Activated CD8-positive, alpha-beta memory T cell treated with anti-CD3 and anti-CD28 coated beads for 48 hours (primary cell): Measurements from ENCODE around the gene EVI5L.
A peak's percentile ranks its signal among the peaks of the same experiment; 100 is the strongest.

Experiments used
- DNase-seq, 3 experiments: peaks; one replicate each; pipeline ENCODE4 v3.0.0-alpha.2; 2020; ENCODE audit warnings: low read depth in 2 of 3, low spot score in 2 of 3

Gene EVI5L

DNA sequence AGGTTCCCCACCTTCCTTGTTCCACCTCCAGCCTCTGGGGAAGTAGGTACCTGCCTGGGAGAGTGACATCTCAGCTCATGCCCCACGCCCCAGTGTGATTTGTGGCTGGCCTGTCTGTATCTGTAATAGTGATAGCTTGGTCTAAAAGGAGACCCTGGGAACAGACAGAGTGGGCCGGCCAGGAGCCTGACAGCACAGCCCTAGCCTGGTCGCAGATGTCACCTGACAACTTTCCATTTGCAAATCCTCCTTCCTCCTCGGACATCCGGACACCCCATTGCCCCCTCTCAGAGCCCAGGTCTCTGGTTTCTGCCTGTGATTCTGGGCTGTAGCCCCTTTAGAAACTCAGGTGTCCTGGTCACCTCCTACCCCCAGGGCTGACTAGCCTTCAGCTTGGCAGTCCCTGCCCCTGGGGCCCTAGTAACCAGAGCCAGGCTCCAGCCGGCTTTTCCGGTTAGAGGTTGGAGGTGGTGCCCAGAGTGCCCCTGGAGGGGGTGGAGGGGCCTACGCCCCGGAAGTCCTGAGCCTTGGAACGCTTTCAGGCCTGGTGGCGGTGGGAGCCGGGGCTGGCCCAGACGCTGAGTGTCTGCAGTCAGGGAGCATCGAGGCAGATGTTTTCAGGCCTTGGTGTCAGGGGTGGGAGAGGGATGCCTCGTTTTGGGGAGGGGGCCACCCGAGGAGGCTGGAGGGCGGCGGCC is 64.7 kb downstream of the EVI5L start:
- DNase-seq, result no peak

DNA sequence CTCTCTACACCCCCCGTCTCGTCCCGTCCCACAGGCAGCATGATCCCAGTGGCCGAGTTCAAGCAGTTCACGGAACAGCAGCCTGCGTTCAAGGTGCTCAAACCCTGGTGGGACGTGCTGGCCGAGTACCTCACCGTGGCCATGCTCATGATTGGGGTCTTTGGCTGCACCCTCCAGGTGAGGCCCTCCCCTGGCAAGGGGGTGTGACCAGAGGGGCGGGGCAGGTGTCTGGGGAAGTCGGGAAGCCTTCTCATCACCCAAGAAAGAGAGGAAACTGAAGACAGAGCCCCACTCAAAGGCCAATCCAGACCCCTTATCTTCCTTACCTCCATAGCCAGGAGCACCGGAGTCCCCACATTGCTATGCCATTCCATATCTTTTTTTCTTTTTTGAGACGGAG is 65.5 kb downstream of the EVI5L start:
- no peak for DNase-seq

DNA sequence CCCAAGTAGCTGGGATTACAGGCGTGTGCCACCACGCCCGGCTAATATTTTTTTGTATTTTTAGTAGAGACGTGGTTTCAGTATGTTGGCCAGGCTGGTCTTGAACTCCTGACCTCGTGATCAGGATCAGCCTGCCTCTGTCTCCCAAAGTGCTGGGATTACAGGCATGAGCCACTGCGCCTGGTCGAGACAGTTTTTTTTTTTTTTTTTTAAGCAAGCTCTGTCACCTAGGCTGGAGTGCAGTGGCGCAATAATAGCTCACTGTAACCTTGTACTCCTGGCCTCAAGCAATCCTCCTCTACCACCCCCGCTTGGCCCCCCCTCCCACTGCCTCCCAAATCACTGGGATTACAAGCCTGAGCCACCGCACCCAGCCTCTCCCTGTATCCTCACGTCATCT is 67.3 kb downstream of the EVI5L start:
- no peak for DNase-seq

DNA sequence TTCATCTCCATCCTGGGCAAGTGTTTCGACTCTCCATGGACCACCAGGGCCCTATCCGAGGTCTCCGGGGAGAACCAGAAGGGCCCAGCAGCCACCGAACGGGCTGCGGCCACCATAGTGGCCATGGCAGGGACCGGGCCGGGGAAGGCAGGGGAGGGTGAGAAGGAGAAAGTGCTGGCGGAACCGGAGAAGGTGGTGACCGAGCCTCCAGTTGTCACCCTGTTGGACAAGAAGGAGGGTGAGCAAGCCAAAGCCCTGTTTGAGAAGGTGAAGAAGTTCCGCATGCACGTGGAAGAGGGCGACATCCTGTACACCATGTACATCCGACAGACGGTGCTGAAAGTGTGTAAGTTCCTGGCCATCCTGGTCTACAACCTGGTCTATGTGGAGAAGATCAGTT is 68.9 kb downstream of the EVI5L start:
- DNase-seq, result no peak

DNA sequence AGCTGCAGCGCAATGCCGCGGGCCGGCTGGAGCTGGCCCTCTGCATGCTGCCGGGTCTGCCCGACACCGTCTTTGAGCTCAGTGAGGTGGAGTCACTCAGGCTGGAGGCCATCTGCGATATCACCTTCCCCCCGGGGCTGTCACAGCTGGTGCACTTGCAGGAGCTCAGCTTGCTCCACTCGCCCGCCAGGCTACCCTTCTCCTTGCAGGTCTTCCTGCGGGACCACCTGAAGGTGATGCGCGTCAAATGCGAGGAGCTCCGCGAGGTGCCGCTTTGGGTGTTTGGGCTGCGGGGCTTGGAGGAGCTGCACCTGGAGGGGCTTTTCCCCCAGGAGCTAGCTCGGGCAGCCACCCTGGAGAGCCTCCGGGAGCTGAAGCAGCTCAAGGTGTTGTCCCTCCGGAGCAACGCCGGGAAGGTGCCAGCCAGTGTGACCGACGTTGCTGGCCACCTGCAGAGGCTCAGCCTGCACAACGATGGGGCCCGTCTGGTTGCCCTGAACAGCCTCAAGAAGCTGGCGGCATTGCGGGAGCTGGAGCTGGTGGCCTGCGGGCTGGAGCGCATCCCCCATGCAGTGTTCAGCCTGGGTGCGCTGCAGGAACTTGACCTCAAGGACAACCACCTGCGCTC is 69.8 kb downstream of the EVI5L start:
- no peak for DNase-seq

DNA sequence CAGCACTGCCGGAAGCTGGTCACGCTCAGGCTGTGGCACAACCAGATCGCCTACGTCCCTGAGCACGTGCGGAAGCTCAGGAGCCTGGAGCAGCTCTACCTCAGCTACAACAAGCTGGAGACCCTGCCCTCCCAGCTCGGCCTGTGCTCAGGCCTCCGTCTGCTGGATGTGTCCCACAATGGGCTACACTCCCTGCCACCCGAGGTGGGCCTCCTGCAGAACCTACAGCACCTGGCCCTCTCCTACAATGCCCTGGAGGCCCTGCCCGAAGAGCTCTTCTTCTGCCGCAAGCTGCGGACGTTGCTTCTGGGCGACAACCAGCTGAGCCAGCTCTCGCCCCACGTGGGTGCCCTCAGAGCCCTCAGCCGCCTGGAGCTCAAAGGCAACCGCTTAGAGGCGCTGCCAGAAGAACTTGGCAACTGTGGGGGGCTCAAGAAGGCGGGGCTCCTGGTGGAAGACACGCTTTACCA is 70.4 kb downstream of the EVI5L start:
- DNase-seq, result no peak

DNA sequence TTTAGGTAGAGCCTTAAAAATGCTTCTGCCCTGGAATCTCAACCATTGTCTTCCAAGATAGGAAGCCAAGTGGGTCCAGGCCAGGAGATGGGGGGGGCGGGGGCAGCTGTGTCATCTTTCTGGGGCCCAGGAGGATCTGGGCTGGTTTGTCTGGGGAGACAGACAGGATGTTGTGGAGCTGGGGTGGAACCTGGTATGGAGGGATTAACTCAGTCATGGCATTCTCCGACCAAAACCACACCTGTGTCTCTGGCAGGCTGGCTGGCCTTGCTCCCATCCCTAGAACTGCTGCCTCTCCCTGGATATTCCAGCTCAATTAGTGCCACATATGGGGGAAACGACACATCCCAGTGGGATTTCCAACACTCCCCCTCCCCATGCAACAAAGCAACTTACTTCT is 70.9 kb downstream of the EVI5L start:
- no peak for DNase-seq

DNA sequence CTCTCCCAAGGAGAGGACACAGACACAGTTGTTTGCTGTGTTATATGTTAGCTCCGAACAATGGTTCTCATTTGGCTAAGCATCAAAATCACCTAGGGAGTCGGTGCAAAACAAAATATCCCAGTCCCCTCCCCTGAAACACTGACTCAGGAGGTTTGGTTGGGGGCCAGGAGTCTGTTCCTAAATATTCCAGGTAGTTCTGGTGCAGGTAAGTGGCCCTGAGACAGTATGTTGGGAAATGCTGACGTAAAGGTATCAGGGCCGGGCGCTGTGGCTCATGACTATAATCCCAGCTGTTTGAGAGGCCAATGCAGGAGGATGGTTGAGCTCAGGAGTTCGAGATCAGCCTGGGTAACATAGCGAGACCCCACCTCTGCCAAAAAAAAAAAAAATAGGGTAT is 71.3 kb downstream of the EVI5L start:
- no peak for DNase-seq

DNA sequence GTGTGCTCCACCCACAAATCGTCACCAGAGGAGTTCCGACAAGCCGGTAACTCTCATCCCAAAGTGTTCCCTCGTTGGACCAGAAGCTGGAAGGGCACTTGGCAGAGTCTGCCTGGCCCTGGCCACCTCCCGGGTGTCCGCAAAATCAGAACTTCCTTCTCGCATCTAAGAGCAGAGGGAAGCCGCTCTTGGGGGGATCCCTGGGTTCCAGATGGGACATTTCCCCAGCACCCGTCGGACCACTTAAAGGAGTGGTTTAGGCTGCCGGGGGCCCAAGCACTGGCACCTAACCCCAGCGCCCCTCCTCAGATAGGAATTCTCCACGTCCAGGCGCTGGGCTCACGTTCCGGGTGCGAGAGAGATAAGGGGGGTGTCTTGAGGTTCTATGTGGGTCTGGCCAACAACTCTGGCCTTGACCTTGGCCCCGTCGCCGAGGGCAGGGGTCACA is 72.8 kb downstream of the EVI5L start:
- DNase-seq, result no peak

DNA sequence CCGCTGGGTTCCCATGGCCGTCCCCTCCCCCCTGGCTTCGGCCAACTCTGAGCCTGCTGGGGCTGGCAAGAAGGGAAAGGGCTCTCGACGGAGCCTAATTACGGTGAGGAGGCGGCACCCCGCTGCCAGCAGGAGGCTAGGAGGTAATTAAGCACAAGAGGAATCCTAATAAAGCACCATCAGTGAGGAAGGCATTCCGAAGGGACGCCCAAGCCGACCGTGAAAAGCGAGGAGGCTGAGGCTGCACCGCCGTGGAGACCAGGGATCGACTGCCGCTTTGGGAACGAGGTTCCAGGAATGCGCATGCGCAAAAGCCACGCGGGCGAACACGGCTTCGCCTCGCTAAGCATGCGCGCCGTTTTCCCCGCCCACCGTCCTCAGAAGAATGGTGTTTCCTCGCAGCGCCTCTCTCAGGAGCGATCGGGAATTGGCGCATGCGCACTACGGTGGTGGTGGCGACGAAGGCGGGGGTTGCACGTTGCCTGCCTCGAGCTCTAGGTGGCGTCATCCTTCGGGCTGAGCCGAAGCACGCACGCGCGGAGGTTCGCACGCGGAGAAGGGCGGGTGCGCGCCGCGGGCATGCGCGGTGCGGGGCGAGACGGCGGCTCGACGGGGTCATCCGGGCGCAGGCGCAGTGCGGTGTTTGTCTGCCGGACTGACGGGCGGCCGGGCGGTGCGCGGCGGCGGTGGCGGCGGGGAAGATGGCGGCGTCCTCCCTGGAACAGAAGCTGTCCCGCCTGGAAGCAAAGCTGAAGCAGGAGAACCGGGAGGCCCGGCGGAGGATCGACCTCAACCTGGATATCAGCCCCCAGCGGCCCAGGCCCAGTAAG is 73.4 kb downstream of the EVI5L start, which contains the start of gene MAP2K7:
TSS of gene MAP2K7 (plus strand) at position 634 of the 830 bp plus-strand sequence. CDS start at position 702, 68 bp downstream.
- DNase-seq, result peak; percentile 100

DNA sequence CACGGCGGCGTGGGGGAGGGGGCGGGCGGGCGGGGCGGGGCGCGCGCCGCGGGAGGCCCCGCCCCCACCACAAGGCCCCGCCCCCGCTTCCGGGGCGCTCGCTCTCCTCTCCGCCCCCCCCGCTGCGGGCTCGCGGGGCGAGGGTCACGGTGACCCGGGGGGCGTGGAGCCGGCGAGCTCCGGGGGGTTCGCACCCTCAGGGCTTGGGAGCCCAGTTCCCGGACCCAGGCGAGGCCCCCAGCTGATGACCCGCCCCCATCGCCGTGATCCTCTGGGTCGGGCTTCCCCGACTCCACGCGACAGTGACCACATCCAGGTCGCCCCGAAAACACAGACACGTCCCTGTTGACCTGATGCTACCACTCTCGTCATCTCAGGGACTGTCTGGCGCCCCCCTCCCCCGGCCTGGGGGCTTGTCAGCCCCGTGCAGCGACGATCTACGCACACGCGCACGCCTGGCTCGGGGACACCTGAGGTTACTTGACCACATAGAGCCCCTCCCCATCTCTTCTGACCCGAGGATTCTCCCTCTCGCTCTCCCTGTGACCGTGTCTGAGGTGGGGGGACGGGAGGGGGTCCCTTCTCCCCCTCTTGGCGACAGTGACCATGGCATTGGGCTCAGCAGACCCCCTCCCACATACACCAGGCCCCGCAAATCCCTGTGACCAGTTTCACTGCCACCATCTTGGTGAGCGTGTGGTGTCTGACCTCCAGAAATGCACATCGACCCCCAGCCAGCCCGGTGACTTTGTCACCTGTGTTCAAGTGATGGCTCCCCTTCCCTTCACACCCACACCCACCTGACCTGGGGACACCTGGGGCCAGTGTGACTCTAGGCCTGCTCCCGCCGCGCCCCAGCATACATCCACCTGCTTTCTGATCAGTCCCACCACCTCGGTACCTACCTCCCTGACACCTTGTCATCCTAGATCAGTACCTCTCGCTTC is 74.3 kb downstream of the EVI5L start:
- peak in 1 of 3 experiments; percentile 58 for DNase-seq

DNA sequence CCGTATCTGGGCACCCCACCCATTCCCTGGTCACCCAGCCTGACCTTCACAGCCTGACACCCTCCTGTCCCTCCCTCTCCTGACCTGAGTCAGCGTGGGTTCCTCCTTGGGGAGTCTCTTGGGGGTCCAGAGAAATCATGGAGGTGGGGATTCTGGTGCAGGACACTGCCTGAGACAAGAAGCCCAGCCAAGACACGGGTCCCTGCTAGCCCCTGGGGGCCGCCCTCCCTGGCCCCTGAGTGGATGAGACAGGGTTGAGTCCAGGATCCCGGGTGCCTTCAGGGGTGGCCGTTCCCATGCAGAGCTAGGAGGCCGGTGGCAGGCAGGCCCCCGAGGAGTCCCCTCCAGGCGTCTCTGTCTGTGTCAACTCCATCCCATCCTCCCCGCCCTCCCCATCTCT is 75.2 kb downstream of the EVI5L start:
- no peak for DNase-seq

DNA sequence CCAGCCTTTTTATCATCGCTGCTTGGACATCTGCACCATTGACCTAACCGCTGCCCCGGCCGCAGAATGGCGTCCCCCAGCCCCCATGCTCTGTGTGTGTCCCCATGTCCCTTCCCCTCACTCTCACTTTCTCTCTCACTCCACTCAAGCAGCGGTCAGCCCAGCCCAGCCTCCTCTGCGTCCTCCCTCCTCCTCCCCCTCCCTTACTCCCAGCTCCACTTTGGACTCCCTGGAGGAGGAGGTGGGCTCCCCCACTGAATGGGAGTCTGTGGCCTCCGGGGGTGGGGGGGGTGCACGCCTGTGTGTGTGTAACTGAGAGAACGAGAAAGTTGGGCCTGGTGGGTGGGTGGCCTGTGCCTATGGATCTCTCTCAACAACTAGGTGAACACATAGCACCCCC is 75.8 kb downstream of the EVI5L start:
- no peak for DNase-seq

DNA sequence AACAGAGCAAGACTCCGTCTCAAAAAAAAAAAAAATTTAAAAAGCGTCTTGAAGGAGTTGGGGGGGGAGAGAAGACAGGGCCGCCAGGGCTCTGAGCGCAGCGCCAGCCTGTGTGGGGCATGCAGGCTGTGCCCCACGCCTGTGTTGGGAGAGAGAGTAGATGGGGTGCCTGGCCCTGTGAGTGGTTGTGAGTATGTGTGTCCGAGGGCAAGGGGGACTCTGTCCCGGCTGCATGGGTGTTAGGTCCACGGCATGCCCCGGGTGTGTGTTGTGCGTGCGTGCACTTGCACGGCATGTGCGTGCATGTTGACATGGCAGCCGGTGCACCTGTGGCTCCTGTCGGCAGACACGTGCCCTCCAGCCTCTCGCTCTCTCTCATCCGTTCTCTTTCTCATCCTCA is 77.1 kb downstream of the EVI5L start:
- no peak for DNase-seq

DNA sequence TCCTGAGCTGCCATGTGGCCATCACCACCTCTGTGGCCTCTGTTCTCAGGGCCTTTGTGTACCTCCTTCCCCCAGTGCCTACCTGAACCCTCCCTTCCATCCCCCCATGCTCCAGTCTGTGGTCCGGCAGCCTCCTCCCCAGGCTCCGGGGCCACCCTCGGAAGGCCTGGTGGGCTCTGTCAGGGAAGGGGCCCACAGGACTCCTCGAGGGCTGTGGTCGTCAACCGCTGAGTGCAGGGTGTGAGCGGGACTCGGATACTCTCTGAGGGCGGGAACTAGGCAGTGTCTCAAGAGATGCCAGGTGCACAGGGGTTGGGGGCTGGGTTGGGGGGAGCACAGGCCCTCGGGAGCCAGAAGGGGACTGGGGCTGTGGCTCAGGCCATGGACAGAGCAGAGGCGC is 77.5 kb downstream of the EVI5L start:
- no peak for DNase-seq

DNA sequence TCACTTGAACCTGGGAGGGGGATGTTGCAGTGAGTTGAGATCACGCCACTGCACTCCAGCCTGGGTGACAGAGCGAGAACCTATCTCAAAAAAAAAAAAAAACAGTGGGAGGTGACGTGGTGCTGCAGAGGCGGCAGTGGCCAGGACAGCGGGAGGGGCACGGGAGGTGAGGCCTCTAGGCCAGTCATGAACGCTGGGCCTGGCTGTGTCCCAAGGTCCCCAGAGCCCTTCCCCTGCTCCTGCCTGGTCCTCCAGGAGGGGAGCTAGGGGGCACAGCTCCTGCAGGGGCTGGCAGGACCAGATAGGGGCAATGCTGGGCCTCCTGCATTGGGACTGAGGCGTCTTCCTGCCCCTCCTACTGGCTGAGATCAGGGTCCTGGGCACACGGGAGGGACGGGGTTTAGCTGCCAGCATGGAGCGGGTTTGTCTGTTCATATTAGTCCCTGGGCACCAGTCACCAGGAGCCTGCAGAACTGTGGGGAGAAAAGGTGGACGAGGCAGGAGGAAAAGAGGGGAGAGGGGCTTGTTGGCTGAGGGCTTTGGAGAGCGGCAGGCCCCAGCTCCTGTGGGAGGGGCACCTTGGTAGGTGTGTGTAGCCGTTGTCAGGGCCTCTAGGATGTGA is 78.2 kb downstream of the EVI5L start:
- no peak for DNase-seq

DNA sequence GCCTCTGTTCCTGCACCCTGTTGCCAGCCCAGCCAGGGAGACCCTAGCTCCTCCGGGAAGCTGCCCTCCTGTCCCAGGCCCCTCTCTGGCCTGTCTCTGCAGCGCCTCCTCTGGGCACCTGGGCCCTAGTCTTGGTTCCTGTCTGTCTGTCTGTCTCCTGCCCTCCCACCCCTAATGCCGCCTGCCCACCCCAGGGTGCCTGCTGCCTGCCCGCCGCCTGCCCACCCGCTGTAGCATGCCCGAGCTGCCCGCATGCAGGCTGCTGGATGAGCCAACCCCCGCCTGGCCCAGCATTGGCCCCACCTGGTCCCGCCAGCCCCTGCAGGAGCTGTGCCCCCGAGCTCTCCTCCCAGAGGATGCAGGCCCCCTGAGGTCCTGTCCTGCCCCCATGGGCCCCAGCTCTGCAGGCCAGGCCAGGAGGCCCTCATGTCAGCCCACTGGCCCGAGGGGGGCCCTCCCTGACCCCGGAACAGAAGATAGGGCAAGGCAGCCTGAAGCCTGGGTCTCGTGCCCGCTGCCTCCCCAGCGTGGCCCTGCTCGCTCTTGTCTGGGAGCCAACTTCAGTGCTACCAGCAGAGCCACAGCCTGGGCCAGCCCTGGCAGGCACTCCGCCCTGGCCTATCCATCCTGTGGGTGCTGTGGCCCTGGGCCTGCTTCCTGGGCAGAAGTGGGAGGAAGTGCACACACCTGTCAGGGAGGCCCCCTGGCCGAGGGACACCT is 78.9 kb downstream of the EVI5L start:
- no peak for DNase-seq

DNA sequence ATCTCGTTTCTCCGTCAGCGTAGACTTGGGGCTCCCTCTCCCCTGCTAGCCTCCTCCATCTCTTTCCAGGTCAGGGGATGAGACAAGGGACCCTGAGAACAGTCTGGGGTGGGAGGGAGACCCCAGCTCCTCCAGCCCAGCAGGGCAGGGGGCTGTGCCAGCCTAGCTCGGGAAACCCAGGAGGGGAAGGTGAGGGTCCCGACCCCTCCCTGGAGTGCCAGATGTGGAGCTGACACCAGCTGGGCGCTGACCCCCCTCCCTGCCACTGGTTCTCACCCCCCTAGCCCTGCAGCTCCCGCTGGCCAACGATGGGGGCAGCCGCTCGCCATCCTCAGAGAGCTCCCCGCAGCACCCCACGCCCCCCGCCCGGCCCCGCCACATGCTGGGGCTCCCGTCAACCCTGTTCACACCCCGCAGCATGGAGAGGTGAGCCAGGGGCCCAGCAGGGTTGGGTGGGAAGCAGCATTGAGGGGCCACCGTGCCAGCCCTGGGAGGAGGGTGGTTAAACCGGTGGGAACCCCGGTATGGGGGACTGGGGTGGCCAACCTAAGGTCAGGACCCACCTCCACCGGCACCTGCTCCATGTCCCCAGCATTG is 79.6 kb downstream of the EVI5L start:
- DNase-seq, result no peak
